HepG2 (cell line): ENCODE results near the gene CYB5D1. TPM values are rescaled to one million over a fixed set of nuclear protein-coding genes. Genes with fewer than 3 reads are reported as not detected.
A peak's percentile ranks its signal among the peaks of the same experiment; 100 is the strongest.

Experiments
- CC2D1A ChIP-seq: sonication (generic); formaldehyde crosslinking; IDR thresholded peaks from 2 replicates; pipeline ENCODE4 v1.8.1; 2023; ENCODE audit warnings: mild to moderate bottlenecking, missing genetic modification reagents
- HCFC1 ChIP-seq: fragments of 150-350 bp; IDR thresholded peaks from 2 replicates; pipeline ENCODE4 v1.6.1; 2014; ENCODE audit warnings: low read depth, low read length
- LCORL ChIP-seq, 2 experiments: fragments of 450-650 bp in 1 of 2; sonication (generic) in 1 of 2; formaldehyde crosslinking in 1 of 2; IDR thresholded peaks; 2 replicates each; pipeline versions ENCODE4 v1.5.0 to v1.6.1; 2017 to 2020; ENCODE audit warnings: antibody characterized with exemption in 1 of 2, missing genetic modification reagents in 1 of 2
- MED8 ChIP-seq: sonication (generic); formaldehyde crosslinking; IDR thresholded peaks from 2 replicates; pipeline ENCODE4 v1.8.1; 2023; ENCODE audit warnings: mild to moderate bottlenecking, missing genetic modification reagents; ENCODE audit not compliant: insufficient replicate concordance
- MEIS2 ChIP-seq: sonication (generic); formaldehyde crosslinking; IDR thresholded peaks from 2 replicates; pipeline ENCODE4 v1.9.0; 2021; ENCODE audit warnings: mild to moderate bottlenecking, missing genetic modification reagents
- NCOA2 ChIP-seq: sonication (generic); formaldehyde crosslinking; IDR thresholded peaks from 2 replicates; pipeline ENCODE4 v1.8.0; 2022; ENCODE audit warnings: inconsistent platforms
- PHF8 ChIP-seq: sonication (generic); formaldehyde crosslinking; IDR thresholded peaks from 2 replicates; pipeline ENCODE4 v1.5.0; 2020; ENCODE audit warnings: missing genetic modification reagents
- SAFB2 ChIP-seq: sonication (generic); formaldehyde crosslinking; IDR thresholded peaks from 2 replicates; pipeline ENCODE4 v1.5.1; 2020; ENCODE audit warnings: missing genetic modification reagents, low read depth, mild to moderate bottlenecking, borderline replicate concordance
- ZNF33B ChIP-seq: sonication (generic); formaldehyde crosslinking; IDR thresholded peaks from 2 replicates; pipeline ENCODE4 v1.5.1; 2020; ENCODE audit warnings: mild to moderate bottlenecking, missing genetic modification reagents
- ZNF367 ChIP-seq: sonication (generic); formaldehyde crosslinking; IDR thresholded peaks from 2 replicates; pipeline ENCODE4 v1.4.0; 2020; ENCODE audit warnings: missing genetic modification reagents, borderline replicate concordance
- ZNF577 ChIP-seq: sonication (generic); formaldehyde crosslinking; IDR thresholded peaks from 2 replicates; pipeline ENCODE4 v1.4.0; 2020; ENCODE audit warnings: mild to moderate bottlenecking, low read depth, missing genetic modification reagents, borderline replicate concordance
- ZNF713 ChIP-seq: sonication (generic); formaldehyde crosslinking; IDR thresholded peaks from 2 replicates; pipeline ENCODE4 v1.4.0; 2020; ENCODE audit warnings: mild to moderate bottlenecking, missing genetic modification reagents
- polyA plus RNA-seq, 8 experiments: library from polyadenylated mRNA; depleted of rRNA in 3 of 8; stranded (reverse) in 7 of 8; unstranded in 1 of 8; fragments of >200 nt; fragmentation: Illumina TruSeq in 4 of 8; extraction: Trizol in 4 of 8; gene quantifications; 2 replicates each; pipeline versions ENCODE4 v1.2.1 to v1.2.3, GENCODE V29; 2011 to 2016; ENCODE audit warnings: low read depth in 4 of 8, missing spikeins in 1 of 8, mixed read lengths in 1 of 8; ENCODE audit not compliant: insufficient read depth in 1 of 8
- total RNA-seq, 5 experiments: library from RNA; depleted of rRNA; stranded (reverse); fragments of >200 nt; fragmentation: Illumina TruSeq; extraction: Trizol; gene quantifications; 2 replicates each; pipeline ENCODE4 v1.2.3, GENCODE V29; 2016; ENCODE audit warnings: low read depth in 1 of 5
- TF ChIP-seq, protein P1 (sequence below): sonication (generic); formaldehyde crosslinking; IDR thresholded peaks from 2 replicates; pipeline ENCODE4 v1.4.0; 2020; ENCODE audit warnings: missing genetic modification reagents, borderline replicate concordance
- TF ChIP-seq, protein P2 (sequence below): sonication (generic); formaldehyde crosslinking; IDR thresholded peaks from 2 replicates; pipeline ENCODE4 v1.4.0; 2020; ENCODE audit warnings: mild to moderate bottlenecking, missing genetic modification reagents
- TF ChIP-seq, protein P3 (sequence below): fragments of 450-650 bp; IDR thresholded peaks from 2 replicates; pipeline ENCODE4 v1.6.1; 2017; ENCODE audit warnings: mild to moderate bottlenecking
- TF ChIP-seq, protein P4 (sequence below): IDR thresholded peaks from 2 replicates; pipeline ENCODE4 v1.6.1; 2016

The CYB5D1 gene
- total and polyA plus RNA-seq, 2 of the 13 experiments (the other 11 are each of a cell fraction or from before 2014, with no cell fraction given): 8.9 to 17.0 TPM

DNA sequence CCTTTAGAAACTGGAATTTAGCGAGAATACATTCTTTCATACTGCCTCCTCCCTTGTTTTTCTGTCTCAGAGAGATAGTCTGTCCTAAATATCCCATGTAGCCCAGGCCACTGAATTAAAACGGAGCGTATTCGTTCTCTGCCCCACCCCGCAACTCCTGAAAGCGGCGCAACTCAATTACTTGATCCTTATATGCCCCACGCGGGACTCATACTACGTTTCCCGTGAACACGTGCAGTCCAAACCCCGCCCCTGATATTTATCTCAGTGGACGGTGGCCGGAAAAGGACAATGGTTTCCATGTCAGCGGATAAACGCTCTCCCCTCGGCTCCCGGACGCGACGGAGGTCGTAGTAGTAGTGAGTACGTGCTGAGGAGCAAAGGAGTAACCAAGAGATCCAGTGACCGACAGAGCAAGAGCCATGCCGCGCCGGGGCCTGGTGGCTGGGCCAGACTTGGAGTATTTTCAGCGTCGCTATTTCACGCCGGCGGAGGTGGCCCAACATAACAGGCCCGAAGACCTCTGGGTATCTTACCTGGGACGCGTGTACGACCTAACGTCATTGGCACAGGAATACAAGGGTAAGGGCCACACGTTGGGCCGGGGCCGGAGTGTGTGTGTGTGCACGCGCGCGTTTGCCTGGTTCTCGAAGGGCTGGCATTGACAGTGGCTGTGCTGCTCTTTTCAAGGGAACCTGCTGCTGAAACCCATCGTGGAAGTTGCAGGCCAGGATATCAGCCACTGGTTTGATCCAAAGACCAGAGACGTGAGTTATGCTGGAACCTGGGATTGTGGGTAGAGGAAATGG lies at the start of gene CYB5D1 (continued):
- TF ChIP-seq, protein P1, sequence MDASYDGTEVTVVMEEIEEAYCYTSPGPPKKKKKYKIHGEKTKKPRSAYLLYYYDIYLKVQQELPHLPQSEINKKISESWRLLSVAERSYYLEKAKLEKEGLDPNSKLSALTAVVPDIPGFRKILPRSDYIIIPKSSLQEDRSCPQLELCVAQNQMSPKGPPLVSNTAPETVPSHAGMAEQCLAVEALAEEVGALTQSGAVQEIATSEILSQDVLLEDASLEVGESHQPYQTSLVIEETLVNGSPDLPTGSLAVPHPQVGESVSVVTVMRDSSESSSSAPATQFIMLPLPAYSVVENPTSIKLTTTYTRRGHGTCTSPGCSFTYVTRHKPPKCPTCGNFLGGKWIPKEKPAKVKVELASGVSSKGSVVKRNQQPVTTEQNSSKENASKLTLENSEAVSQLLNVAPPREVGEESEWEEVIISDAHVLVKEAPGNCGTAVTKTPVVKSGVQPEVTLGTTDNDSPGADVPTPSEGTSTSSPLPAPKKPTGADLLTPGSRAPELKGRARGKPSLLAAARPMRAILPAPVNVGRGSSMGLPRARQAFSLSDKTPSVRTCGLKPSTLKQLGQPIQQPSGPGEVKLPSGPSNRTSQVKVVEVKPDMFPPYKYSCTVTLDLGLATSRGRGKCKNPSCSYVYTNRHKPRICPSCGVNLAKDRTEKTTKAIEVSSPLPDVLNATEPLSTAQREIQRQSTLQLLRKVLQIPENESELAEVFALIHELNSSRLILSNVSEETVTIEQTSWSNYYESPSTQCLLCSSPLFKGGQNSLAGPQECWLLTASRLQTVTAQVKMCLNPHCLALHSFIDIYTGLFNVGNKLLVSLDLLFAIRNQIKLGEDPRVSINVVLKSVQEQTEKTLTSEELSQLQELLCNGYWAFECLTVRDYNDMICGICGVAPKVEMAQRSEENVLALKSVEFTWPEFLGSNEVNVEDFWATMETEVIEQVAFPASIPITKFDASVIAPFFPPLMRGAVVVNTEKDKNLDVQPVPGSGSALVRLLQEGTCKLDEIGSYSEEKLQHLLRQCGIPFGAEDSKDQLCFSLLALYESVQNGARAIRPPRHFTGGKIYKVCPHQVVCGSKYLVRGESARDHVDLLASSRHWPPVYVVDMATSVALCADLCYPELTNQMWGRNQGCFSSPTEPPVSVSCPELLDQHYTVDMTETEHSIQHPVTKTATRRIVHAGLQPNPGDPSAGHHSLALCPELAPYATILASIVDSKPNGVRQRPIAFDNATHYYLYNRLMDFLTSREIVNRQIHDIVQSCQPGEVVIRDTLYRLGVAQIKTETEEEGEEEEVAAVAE (CRISPR knock-in tag): 0 out of 2 replicates have a peak, but pooled peaks have one; percentile 44
- peak; percentile 82; the same call in 1 of the 2 replicates for TF ChIP-seq CC2D1A (CRISPR knock-in tag)
- TF ChIP-seq, protein P2, sequence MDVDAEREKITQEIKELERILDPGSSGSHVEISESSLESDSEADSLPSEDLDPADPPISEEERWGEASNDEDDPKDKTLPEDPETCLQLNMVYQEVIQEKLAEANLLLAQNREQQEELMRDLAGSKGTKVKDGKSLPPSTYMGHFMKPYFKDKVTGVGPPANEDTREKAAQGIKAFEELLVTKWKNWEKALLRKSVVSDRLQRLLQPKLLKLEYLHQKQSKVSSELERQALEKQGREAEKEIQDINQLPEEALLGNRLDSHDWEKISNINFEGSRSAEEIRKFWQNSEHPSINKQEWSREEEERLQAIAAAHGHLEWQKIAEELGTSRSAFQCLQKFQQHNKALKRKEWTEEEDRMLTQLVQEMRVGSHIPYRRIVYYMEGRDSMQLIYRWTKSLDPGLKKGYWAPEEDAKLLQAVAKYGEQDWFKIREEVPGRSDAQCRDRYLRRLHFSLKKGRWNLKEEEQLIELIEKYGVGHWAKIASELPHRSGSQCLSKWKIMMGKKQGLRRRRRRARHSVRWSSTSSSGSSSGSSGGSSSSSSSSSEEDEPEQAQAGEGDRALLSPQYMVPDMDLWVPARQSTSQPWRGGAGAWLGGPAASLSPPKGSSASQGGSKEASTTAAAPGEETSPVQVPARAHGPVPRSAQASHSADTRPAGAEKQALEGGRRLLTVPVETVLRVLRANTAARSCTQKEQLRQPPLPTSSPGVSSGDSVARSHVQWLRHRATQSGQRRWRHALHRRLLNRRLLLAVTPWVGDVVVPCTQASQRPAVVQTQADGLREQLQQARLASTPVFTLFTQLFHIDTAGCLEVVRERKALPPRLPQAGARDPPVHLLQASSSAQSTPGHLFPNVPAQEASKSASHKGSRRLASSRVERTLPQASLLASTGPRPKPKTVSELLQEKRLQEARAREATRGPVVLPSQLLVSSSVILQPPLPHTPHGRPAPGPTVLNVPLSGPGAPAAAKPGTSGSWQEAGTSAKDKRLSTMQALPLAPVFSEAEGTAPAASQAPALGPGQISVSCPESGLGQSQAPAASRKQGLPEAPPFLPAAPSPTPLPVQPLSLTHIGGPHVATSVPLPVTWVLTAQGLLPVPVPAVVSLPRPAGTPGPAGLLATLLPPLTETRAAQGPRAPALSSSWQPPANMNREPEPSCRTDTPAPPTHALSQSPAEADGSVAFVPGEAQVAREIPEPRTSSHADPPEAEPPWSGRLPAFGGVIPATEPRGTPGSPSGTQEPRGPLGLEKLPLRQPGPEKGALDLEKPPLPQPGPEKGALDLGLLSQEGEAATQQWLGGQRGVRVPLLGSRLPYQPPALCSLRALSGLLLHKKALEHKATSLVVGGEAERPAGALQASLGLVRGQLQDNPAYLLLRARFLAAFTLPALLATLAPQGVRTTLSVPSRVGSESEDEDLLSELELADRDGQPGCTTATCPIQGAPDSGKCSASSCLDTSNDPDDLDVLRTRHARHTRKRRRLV: no peak
- no peak for TF ChIP-seq ZNF577 (CRISPR knock-in tag)
- no peak for TF ChIP-seq ZNF713 (CRISPR knock-in tag)
- no peak for TF ChIP-seq LCORL (IDR thresholded peaks at IDR 0.05)
- no peak; the same call in 1 of the 2 replicates for TF ChIP-seq LCORL (CRISPR knock-in tag; IDR thresholded peaks at IDR 0.05)
- peak; percentile 64 for TF ChIP-seq HCFC1
- TF ChIP-seq, protein P3, sequence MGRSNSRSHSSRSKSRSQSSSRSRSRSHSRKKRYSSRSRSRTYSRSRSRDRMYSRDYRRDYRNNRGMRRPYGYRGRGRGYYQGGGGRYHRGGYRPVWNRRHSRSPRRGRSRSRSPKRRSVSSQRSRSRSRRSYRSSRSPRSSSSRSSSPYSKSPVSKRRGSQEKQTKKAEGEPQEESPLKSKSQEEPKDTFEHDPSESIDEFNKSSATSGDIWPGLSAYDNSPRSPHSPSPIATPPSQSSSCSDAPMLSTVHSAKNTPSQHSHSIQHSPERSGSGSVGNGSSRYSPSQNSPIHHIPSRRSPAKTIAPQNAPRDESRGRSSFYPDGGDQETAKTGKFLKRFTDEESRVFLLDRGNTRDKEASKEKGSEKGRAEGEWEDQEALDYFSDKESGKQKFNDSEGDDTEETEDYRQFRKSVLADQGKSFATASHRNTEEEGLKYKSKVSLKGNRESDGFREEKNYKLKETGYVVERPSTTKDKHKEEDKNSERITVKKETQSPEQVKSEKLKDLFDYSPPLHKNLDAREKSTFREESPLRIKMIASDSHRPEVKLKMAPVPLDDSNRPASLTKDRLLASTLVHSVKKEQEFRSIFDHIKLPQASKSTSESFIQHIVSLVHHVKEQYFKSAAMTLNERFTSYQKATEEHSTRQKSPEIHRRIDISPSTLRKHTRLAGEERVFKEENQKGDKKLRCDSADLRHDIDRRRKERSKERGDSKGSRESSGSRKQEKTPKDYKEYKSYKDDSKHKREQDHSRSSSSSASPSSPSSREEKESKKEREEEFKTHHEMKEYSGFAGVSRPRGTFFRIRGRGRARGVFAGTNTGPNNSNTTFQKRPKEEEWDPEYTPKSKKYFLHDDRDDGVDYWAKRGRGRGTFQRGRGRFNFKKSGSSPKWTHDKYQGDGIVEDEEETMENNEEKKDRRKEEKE: no peak
- TF ChIP-seq NCOA2 (CRISPR knock-in tag): no peak; the same call in 1 of the 2 replicates
- TF ChIP-seq MED8: no peak
- no peak for TF ChIP-seq SAFB2 (CRISPR knock-in tag)
- TF ChIP-seq, protein P4, sequence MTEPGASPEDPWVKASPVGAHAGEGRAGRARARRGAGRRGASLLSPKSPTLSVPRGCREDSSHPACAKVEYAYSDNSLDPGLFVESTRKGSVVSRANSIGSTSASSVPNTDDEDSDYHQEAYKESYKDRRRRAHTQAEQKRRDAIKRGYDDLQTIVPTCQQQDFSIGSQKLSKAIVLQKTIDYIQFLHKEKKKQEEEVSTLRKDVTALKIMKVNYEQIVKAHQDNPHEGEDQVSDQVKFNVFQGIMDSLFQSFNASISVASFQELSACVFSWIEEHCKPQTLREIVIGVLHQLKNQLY: no peak
- no peak for TF ChIP-seq ZNF33B (CRISPR knock-in tag)
- peak; percentile 38 for TF ChIP-seq PHF8 (CRISPR knock-in tag)
- no peak for TF ChIP-seq MEIS2 (CRISPR knock-in tag)
- no peak for TF ChIP-seq ZNF367 (CRISPR knock-in tag)
